HepG2 (cell line): ENCODE measurements around the gene DRC3. TPM values are rescaled to one million over a fixed set of nuclear protein-coding genes. Genes with fewer than 3 reads are reported as not detected.

Experiments
- ATAC-seq: fragments of 200-7000 bp; cut with Tn5 transposase; 3 replicates; pipeline ENCODE4 v1.9.1; 2020; ENCODE audit warnings: mild to moderate bottlenecking, moderate library complexity
- BruUV-seq: library from RNA; stranded (reverse); fragments of 400-500 nt; replicated peaks from 2 replicates; lab custom pipeline; 2021; lab: Mats Ljungman, UMichigan
- CTCF ChIA-PET: fragments of 300-600 bp; formaldehyde crosslinking; extraction: SDS; loops from one replicate; lab custom pipeline; 2021; ENCODE audit warnings: low total read pairs, inconsistent platforms, low intra/inter-chr PET ratio; lab: Yijun Ruan, JAX
- POLR2A ChIA-PET: fragments of 350-600 bp; sonication (Branson Sonifier 250); formaldehyde crosslinking; loops from one replicate; lab custom pipeline; 2020; ENCODE audit warnings: antibody characterized with exemption, inconsistent platforms; lab: Yijun Ruan, JAX
- DNase-seq: peaks from one replicate; pipeline ENCODE4 v3.0.0-alpha.2; 2015; ENCODE audit warnings: low spot score
- FAIRE-seq: peaks from 3 replicates; lab custom pipeline; 2011; peaks lifted over from hg19 to GRCh38; lab: Jason Lieb, UNC
- H2AFZ ChIP-seq: one replicate; pipeline ENCODE4 v1.6.1; 2011; ENCODE audit warnings: low read length, inconsistent platforms
- H3K27ac ChIP-seq: fragments of 300-600 bp; 3 replicates; pipeline ENCODE4 v1.8.0; 2011; ENCODE audit warnings: mixed run types, mild to moderate bottlenecking, mixed read lengths, low read length, inconsistent platforms; ENCODE audit not compliant: insufficient read depth; ENCODE audit errors: extremely low read length
- H3K27me3 ChIP-seq, 2 experiments: fragments of 200-600 bp in 1 of 2; 2 replicates in 1 of 2; 3 replicates in 1 of 2; pipeline versions ENCODE4 v1.6.0 to v1.8.0; 2011; ENCODE audit warnings: low read length in 2 of 2, mild to moderate bottlenecking in 2 of 2, moderate library complexity in 2 of 2, inconsistent platforms in 1 of 2; ENCODE audit not compliant: insufficient read depth in 2 of 2, control insufficient read depth in 1 of 2
- H3K36me3 ChIP-seq, 2 experiments: fragments of 200-600 bp in 1 of 2; replicated peaks in 1 of 2; 2 replicates in 1 of 2; 3 replicates in 1 of 2; pipeline versions ENCODE4 v1.5.1 to v1.8.0; 2011; ENCODE audit warnings: low read length in 2 of 2, inconsistent platforms in 1 of 2; ENCODE audit not compliant: insufficient read depth in 2 of 2, control insufficient read depth in 1 of 2
- H3K4me1 ChIP-seq: 2 replicates; pipeline ENCODE4 v1.5.1; 2012; ENCODE audit warnings: low read length, inconsistent platforms; ENCODE audit not compliant: insufficient read depth
- H3K4me2 ChIP-seq: 2 replicates; pipeline ENCODE4 v1.6.0; 2011; ENCODE audit warnings: low read depth, low read length, inconsistent platforms
- H3K4me3 ChIP-seq, 3 experiments: fragments of 200-600 bp in 1 of 3; sonication (generic), shearing (Covaris generic) in 1 of 3; replicated peaks in 1 of 3; 2 replicates each; pipeline ENCODE4 v1.5.1; 2011 to 2016; ENCODE audit warnings: low read length in 3 of 3, inconsistent platforms in 2 of 3, low read depth in 2 of 3, mild to moderate bottlenecking in 2 of 3, control low read depth in 1 of 3, mixed read lengths in 1 of 3; ENCODE audit not compliant: insufficient read depth in 1 of 3
- H3K79me2 ChIP-seq: one replicate; pipeline ENCODE4 v1.6.1; 2011; ENCODE audit warnings: low read length, inconsistent platforms; ENCODE audit not compliant: insufficient read depth
- H3K9ac ChIP-seq: 2 replicates; pipeline ENCODE4 v1.6.0; 2011; ENCODE audit warnings: mild to moderate bottlenecking, low read depth, low read length, inconsistent platforms; ENCODE audit not compliant: insufficient read depth
- H3K9me3 ChIP-seq: 2 replicates; pipeline ENCODE4 v1.5.1; 2012; ENCODE audit warnings: mild to moderate bottlenecking, low read length
- H4K20me1 ChIP-seq: 2 replicates; pipeline ENCODE4 v1.6.0; 2011; ENCODE audit warnings: inconsistent platforms, mild to moderate bottlenecking, low read length, moderate library complexity; ENCODE audit not compliant: insufficient read depth
- ATF7 ChIP-seq, 2 experiments: fragments of 450-650 bp in 1 of 2; sonication (generic) in 1 of 2; formaldehyde crosslinking in 1 of 2; IDR thresholded peaks; 2 replicates each; pipeline versions ENCODE4 v1.4.0 to v1.6.1; 2016 to 2020; ENCODE audit warnings: antibody characterized with exemption in 1 of 2, mild to moderate bottlenecking in 1 of 2, missing genetic modification reagents in 1 of 2
- DMTF1 ChIP-seq: sonication (generic); formaldehyde crosslinking; IDR thresholded peaks from 2 replicates; pipeline ENCODE4 v1.4.0; 2020; ENCODE audit warnings: mild to moderate bottlenecking, missing genetic modification reagents
- HDAC6 ChIP-seq: fragments of 200-600 bp; sonication (generic); IDR thresholded peaks from 2 replicates; pipeline ENCODE4 v1.7.0; 2017; ENCODE audit warnings: mild to moderate bottlenecking, antibody characterized with exemption, low read length, low read depth
- HNRNPL ChIP-seq: fragments of 200-400 bp; formaldehyde crosslinking; IDR thresholded peaks from 2 replicates; pipeline ENCODE4 v1.6.1; 2017; ENCODE audit warnings: mild to moderate bottlenecking, low read depth, low read length
- IKZF1 ChIP-seq: fragments of 450-650 bp; IDR thresholded peaks from 2 replicates; pipeline ENCODE4 v1.7.1; 2016
- LBX2 ChIP-seq: sonication (generic); formaldehyde crosslinking; IDR thresholded peaks from 2 replicates; pipeline ENCODE4 v1.5.0; 2020; ENCODE audit warnings: missing genetic modification reagents, mild to moderate bottlenecking, borderline replicate concordance
- RAD21 ChIP-seq: fragments of 450-650 bp; formaldehyde crosslinking; IDR thresholded peaks from 2 replicates; pipeline ENCODE4 v1.5.0; 2020; ENCODE audit warnings: mild to moderate bottlenecking
- RBM39 ChIP-seq: fragments of 200-400 bp; formaldehyde crosslinking; IDR thresholded peaks from one replicate; pipeline ENCODE4 v1.6.1; 2018; ENCODE audit warnings: antibody characterized with exemption, mild to moderate bottlenecking, low read depth, low read length; ENCODE audit not compliant: poor library complexity, severe bottlenecking
- SMARCC2 ChIP-seq: fragments of 450-650 bp; IDR thresholded peaks from 2 replicates; pipeline ENCODE4 v1.6.1; 2017; ENCODE audit warnings: antibody characterized with exemption, mild to moderate bottlenecking
- TCF7 ChIP-seq: sonication (generic); IDR thresholded peaks from 2 replicates; pipeline ENCODE4 v1.6.1; 2016; ENCODE audit warnings: antibody characterized with exemption, low read depth
- ZNF383 ChIP-seq: sonication (generic); formaldehyde crosslinking; IDR thresholded peaks from 2 replicates; pipeline ENCODE4 v1.4.0; 2020; ENCODE audit warnings: missing genetic modification reagents, mild to moderate bottlenecking, borderline replicate concordance
- ZNF44 ChIP-seq: sonication (generic); formaldehyde crosslinking; IDR thresholded peaks from 2 replicates; pipeline ENCODE4 v1.5.1; 2020; ENCODE audit warnings: mild to moderate bottlenecking, missing genetic modification reagents
- ZNF773 ChIP-seq: sonication (generic); formaldehyde crosslinking; IDR thresholded peaks from 2 replicates; pipeline ENCODE4 v1.4.0; 2020; ENCODE audit warnings: missing genetic modification reagents, borderline replicate concordance
- WGBS: methylation state at CpG from one replicate; pipeline ENCODE4 v1.1.6; 2017; ENCODE audit warnings: low lambda C conversion rate; 5-methylcytosine and 5-hydroxymethylcytosine counted together
- in situ Hi-C: cut with HindIII; loops from 2 replicates; pipeline ENCODE4 v1.10.0; 2017; ENCODE audit warnings: low pct_unique_long_range_greater_than_20kb; ENCODE audit not compliant: extremely low pct_ligation_motif_present
- intact Hi-C: fragments of 100-400 bp; cut with micrococcal nuclease; formaldehyde crosslinking; loops from one replicate; pipeline ENCODE4 v1.10.0; 2022; ENCODE audit not compliant: unreplicated experiment
- polyA plus RNA-seq, 8 experiments: library from polyadenylated mRNA; depleted of rRNA in 3 of 8; stranded (reverse) in 7 of 8; unstranded in 1 of 8; fragments of >200 nt; fragmentation: Illumina TruSeq in 4 of 8; extraction: Trizol in 4 of 8; gene quantifications; 2 replicates each; pipeline versions ENCODE4 v1.2.1 to v1.2.3, GENCODE V29; 2011 to 2016; ENCODE audit warnings: low read depth in 4 of 8, missing spikeins in 1 of 8, mixed read lengths in 1 of 8; ENCODE audit not compliant: insufficient read depth in 1 of 8
- total RNA-seq, 5 experiments: library from RNA; depleted of rRNA; stranded (reverse); fragments of >200 nt; fragmentation: Illumina TruSeq; extraction: Trizol; gene quantifications; 2 replicates each; pipeline ENCODE4 v1.2.3, GENCODE V29; 2016; ENCODE audit warnings: low read depth in 1 of 5

The DRC3 gene
- total and polyA plus RNA-seq, 2 of the 13 experiments (the other 11 are each of a cell fraction or from before 2014, with no cell fraction given): 0.53 to 0.87 TPM

GRCh38 chr17:17933775-17934174 lies 38.9 kb upstream of the DRC3 start (continued):
- no peak for TF ChIP-seq IKZF1

GRCh38 chr17:17934214-17934613 lies 38.4 kb upstream of the DRC3 start:
- H4K20me1 ChIP-seq: no peaks in the 10 kb centered on the region
- H3K27me3 ChIP-seq: no peaks in the 10 kb centered on the region
- BruUV-seq: no TSS peak
- H2AFZ ChIP-seq: no peak overlapping the region
- FAIRE-seq (no peak), ATAC-seq (no peak), DNase-seq (no peak)
- no peak overlapping the region for H3K4me3 ChIP-seq
- no peak overlapping the region for H3K27ac ChIP-seq
- H3K9ac ChIP-seq: no peak overlapping the region
- no peaks in the 10 kb centered on the region for H3K36me3 ChIP-seq
- ChIA-PET POLR2A (no interaction called here), CTCF (no interaction called here)
- in situ Hi-C loops (no loop called here), intact Hi-C loops (loop anchor here (2.0 kb wide), 1 partner anchor 13 kb away; no protein-coding TSS in a partner anchor)
- H3K9me3 ChIP-seq: no peaks in the 10 kb centered on the region
- H3K4me1 ChIP-seq: peaks cover 42% of the 10 kb centered on the region
- H3K4me2 ChIP-seq: no peak overlapping the region
- TF ChIP-seq ATF7 (IDR thresholded peaks at IDR 0.05): peak; percentile 47; the same call in 1 of the 2 replicates
- no peak for TF ChIP-seq ATF7 (CRISPR knock-in tag; IDR thresholded peaks at IDR 0.05)
- no peak for TF ChIP-seq ZNF383 (CRISPR knock-in tag)
- 90% methylated on average over 2 of the region's 2 CpGs for WGBS
- H3K79me2 ChIP-seq: no peaks in the 10 kb centered on the region

- in situ Hi-C loops (no loop called here), intact Hi-C loops (loop anchor here (2.0 kb wide), 1 partner anchor 14 kb away; no protein-coding TSS in a partner anchor)
- no TSS peak for BruUV-seq
- no peak overlapping the region for H3K4me2 ChIP-seq
- TF ChIP-seq HDAC6 (no peak), RBM39 (no peak), ZNF773 (CRISPR knock-in tag) (no peak), TCF7 (no peak), RAD21 (CRISPR knock-in tag) (no peak), DMTF1 (CRISPR knock-in tag) (no peak), HNRNPL (no peak), LBX2 (CRISPR knock-in tag) (no peak), SMARCC2 (no peak), ZNF44 (CRISPR knock-in tag) (no peak)
- no peaks in the 10 kb centered on the region for H4K20me1 ChIP-seq
- no peaks in the 10 kb centered on the region for H3K9me3 ChIP-seq
- no peaks in the 10 kb centered on the region for H3K27me3 ChIP-seq
- H3K4me1 ChIP-seq: peaks cover 43% of the 10 kb centered on the region
- no peaks in the 10 kb centered on the region for H3K79me2 ChIP-seq
- POLR2A ChIA-PET: no interaction called here
- DNase-seq (no peak), ATAC-seq (no peak), FAIRE-seq (no peak)
- no peak overlapping the region for H3K4me3 ChIP-seq
- WGBS: 90% methylated on average over 3 of the region's 3 CpGs
- H3K9ac ChIP-seq: no peak overlapping the region
- H2AFZ ChIP-seq: no peak overlapping the region
- CTCF ChIA-PET: no interaction called here
- no peak overlapping the region for H3K27ac ChIP-seq
- no peaks in the 10 kb centered on the region for H3K36me3 ChIP-seq
Measured at GRCh38 chr17:17934806-17935205, 37.9 kb upstream of the DRC3 start.
